ENCODE measurements around the gene DCHS1.

Gene DCHS1

DNA sequence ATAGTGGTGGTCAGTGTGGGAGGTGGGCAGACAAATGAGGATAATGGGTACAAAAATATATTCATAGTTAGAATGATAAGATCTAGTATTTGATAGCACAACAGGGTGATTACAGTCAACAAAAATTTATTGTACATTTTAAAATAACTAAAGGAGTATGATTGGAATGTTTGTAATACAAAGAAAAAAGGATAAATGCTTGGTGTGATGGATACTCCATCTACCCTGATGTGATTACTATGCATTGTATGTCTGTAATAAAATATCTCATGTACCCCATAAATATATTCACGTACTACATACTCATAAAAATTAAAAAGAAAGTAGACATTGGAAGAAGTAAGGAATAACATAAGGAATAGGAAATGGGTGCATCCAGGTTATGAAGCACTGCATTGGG, 67.6 kb downstream of the DCHS1 start:
- H3K36me3 ChIP-seq, result 0 out of 2 replicates have a peak, but pooled peaks cover 3% of the 10 kb centered on the region
- no peak for DNase-seq
- TF ChIP-seq, protein P1, sequence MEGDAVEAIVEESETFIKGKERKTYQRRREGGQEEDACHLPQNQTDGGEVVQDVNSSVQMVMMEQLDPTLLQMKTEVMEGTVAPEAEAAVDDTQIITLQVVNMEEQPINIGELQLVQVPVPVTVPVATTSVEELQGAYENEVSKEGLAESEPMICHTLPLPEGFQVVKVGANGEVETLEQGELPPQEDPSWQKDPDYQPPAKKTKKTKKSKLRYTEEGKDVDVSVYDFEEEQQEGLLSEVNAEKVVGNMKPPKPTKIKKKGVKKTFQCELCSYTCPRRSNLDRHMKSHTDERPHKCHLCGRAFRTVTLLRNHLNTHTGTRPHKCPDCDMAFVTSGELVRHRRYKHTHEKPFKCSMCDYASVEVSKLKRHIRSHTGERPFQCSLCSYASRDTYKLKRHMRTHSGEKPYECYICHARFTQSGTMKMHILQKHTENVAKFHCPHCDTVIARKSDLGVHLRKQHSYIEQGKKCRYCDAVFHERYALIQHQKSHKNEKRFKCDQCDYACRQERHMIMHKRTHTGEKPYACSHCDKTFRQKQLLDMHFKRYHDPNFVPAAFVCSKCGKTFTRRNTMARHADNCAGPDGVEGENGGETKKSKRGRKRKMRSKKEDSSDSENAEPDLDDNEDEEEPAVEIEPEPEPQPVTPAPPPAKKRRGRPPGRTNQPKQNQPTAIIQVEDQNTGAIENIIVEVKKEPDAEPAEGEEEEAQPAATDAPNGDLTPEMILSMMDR (IDR thresholded peaks at IDR 0.05; ENCODE audit: low read depth, low read length), result no peak
- no peak overlapping the region for H3K4me3 ChIP-seq (ENCODE audit: low read depth, low read length)
- no peaks in the 10 kb centered on the region for H3K27me3 ChIP-seq (ENCODE audit: insufficient read depth, low read depth, severe bottlenecking)
- no peak overlapping the region for H3K27ac ChIP-seq
- H3K9me3 ChIP-seq (ENCODE audit: severe bottlenecking), result peaks cover 12% of the 10 kb centered on the region

DNA sequence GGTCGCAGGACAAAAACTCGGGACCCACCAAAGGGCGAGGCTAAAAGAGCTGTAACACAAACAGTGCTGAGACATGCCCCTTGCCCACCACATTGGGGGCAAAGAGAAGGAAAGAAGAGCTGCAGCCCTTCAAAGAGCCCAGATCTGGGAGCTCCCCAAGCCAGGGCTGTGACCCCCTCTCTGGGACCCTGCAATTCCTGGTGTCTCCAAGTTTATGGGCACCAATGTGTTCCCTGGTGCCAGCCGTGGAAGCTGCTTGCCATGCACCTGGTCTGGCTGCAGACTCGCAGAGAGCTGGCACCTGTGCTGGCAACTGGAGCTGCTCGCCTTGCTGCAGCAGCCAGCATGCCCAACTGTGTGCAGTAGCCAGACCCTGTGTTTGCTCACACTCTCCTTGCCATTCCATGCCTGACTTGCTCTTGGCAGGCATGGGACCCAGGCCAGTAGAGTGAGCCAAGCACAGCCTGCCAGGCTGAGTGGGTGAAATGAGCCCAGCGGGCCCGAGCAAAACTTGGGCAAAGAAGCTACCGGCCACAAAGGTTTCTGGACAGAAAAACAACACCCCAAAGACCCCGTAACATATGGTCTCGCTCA, 68.2 kb downstream of the DCHS1 start:
- TF ChIP-seq, protein P1 (IDR thresholded peaks at IDR 0.05; ENCODE audit: low read depth, low read length), result no peak
- Histone ChIP-seq H3K27me3 (ENCODE audit: insufficient read depth, low read depth, severe bottlenecking) (no peaks in the 10 kb centered on the region), H3K4me3 (ENCODE audit: low read depth, low read length) (no peak overlapping the region), H3K36me3 (0 out of 2 replicates have a peak, but pooled peaks cover 3% of the 10 kb centered on the region), H3K9me3 (ENCODE audit: severe bottlenecking) (peaks cover 12% of the 10 kb centered on the region), H3K27ac (no peak overlapping the region)
- DNase-seq, result no peak

GRCh38 chr11:6586434-6587359, 68.9 kb downstream of the DCHS1 start:
- H3K36me3 ChIP-seq, result 0 out of 2 replicates have a peak, but pooled peaks cover 1% of the 10 kb centered on the region
- H3K9me3 ChIP-seq (ENCODE audit: severe bottlenecking), result peaks cover 12% of the 10 kb centered on the region
- H3K4me3 ChIP-seq (ENCODE audit: low read depth, low read length), result no peak overlapping the region
- H3K27ac ChIP-seq, result no peak overlapping the region
- DNase-seq, result no peak
- TF ChIP-seq, protein P1 (IDR thresholded peaks at IDR 0.05; ENCODE audit: low read depth, low read length), result no peak
- no peaks in the 10 kb centered on the region for H3K27me3 ChIP-seq (ENCODE audit: insufficient read depth, low read depth, severe bottlenecking)

- H3K27ac ChIP-seq, result no peak overlapping the region
- TF ChIP-seq, protein P1 (IDR thresholded peaks at IDR 0.05; ENCODE audit: low read depth, low read length), result no peak
- H3K4me3 ChIP-seq (ENCODE audit: low read depth, low read length), result no peak overlapping the region
- no peak for DNase-seq
- peaks cover 12% of the 10 kb centered on the region for H3K9me3 ChIP-seq (ENCODE audit: severe bottlenecking)
- no peaks in the 10 kb centered on the region for H3K27me3 ChIP-seq (ENCODE audit: insufficient read depth, low read depth, severe bottlenecking)
- no peaks in the 10 kb centered on the region for H3K36me3 ChIP-seq
Observed at GRCh38 chr11:6584528-6584927, 71.1 kb downstream of the DCHS1 start.

DNA sequence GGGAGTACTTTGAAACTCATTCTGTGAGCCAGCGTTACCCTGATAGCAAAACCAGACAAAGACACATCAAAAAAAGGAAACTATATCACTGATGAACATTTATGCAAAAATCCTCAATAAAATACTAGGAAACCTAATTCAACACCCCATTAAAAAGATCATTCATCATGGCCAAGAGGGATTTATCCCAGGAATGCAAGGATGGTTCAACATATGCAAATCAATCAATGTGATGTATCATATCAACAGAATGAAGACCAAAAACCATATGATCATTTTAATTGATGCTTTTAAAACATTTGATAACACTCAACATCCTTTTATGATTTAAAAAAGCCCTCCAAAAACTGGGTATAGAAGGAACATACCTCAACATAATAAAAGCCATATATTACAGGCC, 72.0 kb downstream of the DCHS1 start:
- no peak for DNase-seq
- no peaks in the 10 kb centered on the region for H3K27me3 ChIP-seq (ENCODE audit: insufficient read depth, low read depth, severe bottlenecking)
- H3K4me3 ChIP-seq (ENCODE audit: low read depth, low read length), result no peak overlapping the region
- TF ChIP-seq, protein P1 (IDR thresholded peaks at IDR 0.05; ENCODE audit: low read depth, low read length), result no peak
- no peak overlapping the region for H3K27ac ChIP-seq
- H3K9me3 ChIP-seq (ENCODE audit: severe bottlenecking), result peaks cover 12% of the 10 kb centered on the region
- no peaks in the 10 kb centered on the region for H3K36me3 ChIP-seq
